Activated CD8-positive, alpha-beta memory T cell treated with anti-CD3 and anti-CD28 coated beads for 48 hours (primary cell): ENCODE results near the gene TMPRSS5.
A peak's percentile ranks its signal among the peaks of the same experiment; 100 is the strongest.
"Not testable (repeated sequence)": the region's sequence is repeated elsewhere in the genome, so short reads cannot be mapped to it uniquely, and the experiment has no call there.

Experiments
- DNase-seq, 3 experiments: peaks; one replicate each; pipeline ENCODE4 v3.0.0-alpha.2; 2020; ENCODE audit warnings: low read depth in 2 of 3, low spot score in 2 of 3

Gene TMPRSS5

DNA sequence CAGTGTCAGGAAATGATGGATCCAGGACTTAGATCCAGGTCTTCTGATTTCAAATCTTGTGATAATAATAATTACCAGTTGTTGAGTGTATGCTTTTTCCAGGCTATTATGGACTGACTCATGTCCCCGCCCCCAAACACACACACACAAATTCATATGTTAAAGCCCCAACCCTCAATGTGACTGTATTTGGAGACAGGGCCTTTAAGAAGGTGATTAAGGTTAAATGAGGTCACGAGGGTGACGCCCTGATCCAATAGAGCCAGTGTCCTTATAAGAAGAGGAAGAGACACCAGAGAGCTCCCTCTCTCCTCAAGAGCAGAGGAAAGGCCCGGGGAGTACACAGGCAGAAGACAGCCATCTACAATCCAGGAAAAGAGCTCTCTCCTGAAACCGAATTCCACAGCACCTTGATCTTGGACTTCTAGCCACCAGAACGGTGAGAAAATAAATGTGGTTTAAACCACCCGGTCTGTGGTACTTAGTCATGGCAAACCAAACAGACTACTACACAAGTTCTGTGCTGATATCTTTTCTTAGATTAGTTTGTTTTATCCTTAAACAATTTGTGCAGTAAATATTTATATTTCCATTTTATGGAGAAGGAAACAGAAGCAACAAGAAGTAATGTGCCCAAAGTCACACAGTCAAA, 8.2 kb downstream of the TMPRSS5 start:
- DNase-seq = no peak

DNA sequence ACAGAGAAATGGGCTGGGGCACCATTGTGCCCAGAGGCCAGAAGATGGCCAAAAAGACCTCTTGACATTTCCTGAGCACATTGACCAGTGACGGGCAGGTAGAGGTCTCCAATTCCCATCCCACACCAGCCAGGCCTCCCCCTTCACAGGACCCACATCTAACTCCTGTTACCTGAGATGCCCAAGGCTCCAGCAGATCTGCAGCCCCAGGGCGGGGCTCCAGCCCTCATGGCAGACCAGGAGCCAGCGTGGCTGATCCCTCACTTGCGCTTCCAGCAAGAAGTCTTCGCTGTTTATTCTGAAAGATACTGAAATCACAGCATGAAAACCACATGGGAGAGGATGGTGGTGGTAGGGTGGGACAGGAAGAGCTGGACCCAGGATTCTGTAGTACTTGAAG, 9.0 kb downstream of the TMPRSS5 start:
- DNase-seq = no peak

DNA sequence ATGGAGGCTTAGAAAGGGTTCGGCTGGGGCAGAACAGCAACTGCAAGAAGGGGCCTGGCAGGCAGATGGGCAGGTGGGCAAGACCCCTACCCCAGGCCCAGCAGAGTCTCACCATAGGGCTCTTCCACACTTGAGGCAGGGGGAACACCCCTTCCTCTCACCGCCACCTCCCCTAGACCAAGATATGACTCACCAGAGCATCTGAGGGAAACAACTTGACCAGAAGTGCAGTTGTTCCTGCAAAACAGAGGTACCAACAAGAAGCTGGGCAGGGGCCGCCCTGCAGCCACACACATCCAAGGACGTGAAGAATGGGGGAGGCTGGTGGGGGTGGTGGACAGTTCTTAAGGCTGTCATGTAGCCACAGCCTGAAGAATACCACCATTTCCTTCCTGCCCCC, 10.9 kb downstream of the TMPRSS5 start:
- no peak for DNase-seq

DNA sequence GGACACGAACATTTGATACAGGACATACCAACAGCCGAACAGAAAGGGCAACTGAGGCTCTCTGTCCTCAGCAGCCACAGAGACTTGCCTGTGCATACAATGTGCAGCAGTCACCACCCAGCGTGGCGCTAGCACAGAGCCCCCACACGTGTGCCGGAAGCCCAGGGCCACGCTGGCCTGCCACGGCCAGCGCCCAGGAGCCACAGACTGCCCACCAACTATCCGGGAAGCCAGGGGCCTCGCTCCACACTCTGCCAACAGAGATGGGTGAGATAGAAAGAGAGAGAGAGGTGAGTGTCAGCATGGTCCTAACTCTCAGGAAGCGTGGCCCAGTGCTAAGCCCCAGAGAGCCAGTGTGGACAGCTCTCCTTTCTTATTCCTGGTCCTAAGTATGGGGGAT, 11.7 kb downstream of the TMPRSS5 start:
- no peak for DNase-seq

DNA sequence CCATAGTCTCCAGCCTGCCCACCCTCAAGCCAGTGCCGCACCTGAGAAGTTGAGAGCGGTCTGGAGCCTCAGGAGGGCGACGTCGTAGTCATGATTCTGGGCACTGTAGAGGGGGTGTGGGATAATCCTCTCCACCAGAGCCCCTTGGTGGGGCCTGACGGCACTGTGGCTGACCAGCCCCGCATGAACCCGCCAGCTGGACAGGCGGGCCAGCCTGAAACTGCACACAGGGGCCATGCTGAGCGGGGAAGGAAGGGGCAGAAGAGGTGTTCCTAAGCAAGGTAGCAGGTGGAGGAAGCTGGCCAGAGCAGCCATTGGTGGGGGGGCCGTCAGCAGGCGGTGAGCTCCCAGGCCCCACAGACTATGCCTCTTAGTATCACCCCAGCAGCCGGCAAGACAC, 13.1 kb downstream of the TMPRSS5 start:
- DNase-seq = no peak

DNA sequence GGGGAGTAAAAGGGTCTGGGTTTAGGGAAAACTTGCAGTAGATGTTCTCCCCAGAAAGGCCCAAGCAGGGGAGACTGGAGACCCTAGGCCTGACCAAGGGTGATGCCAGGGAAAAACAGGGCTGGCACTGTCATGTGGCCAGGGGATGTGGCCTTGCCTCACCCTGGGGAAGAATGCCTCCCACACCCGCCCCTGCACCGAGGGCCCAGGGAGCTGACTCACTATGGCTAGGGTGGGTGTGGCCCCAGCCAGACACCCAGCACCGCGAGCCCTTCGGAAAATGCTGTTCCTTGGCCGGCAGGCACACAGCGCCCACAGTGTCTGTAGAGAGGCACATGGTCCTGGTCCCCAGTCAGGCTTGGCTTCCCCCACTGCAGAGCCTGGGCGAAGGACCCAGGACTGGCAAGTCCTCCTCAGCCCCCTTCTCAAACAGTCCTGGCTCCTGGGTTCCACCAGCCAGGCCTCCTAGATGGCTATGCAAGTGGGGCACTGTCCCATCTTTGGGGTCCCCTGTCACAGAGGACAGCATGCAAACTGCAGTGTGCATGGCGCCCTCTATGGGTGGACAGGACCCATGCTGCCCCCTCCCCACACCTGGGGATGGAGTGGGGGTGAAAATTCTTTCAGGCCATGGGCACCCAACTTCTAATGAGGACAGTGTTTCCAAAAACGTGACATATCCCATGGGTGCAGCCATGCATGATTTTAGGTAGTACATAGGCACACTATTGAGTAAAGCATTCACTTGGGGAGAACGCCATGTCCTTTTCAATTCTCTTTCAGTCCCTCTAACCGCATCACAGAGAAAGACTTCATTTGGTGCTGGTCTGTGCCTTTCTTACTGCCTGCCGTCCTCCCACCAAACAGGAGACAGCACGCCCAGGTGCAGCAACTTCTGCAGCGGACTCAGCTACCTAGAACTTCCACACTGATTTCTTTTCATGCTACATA, 15.2 kb downstream of the TMPRSS5 start:
- DNase-seq = no peak

DNA sequence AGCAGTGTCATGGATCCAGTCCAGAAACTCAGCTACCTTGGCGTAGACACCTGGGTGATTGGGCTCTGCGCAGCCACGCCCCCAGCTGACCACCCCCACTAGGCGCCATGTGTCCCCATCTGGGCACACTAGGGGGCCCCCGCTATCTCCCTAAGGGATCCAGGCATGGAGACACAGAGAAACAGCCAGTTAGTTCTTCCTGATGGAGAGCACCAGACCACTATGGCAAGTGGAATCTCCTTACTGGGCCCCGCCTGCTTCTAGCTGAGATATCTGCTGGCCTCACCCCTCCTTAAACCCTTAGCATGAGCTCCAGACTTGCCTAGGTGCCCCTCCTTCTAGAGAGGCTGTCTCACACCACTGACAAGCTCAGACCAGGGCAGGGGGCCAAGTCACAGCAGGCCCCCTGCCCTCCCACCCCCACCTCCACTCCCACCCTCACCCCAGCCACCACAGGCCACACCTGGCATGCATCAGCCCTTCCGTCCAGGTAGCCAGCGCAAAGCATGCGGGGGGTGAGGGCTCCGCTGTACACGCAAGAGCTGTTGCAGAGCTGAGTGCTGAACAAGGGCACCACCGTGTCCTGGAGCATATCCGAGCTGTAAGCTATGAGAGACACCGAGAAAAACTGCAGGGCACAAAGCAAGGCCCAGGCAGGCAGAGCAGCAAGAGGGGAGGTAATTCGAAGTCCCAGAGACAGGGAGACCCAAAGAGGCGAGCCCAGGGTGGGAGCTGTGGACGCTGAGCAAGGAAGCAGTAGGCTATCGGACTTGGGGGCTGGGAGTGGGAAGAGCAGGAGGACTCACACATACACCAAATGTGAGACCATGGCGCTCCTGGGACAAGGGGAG, 16.1 kb downstream of the TMPRSS5 start:
- DNase-seq = no peak

DNA sequence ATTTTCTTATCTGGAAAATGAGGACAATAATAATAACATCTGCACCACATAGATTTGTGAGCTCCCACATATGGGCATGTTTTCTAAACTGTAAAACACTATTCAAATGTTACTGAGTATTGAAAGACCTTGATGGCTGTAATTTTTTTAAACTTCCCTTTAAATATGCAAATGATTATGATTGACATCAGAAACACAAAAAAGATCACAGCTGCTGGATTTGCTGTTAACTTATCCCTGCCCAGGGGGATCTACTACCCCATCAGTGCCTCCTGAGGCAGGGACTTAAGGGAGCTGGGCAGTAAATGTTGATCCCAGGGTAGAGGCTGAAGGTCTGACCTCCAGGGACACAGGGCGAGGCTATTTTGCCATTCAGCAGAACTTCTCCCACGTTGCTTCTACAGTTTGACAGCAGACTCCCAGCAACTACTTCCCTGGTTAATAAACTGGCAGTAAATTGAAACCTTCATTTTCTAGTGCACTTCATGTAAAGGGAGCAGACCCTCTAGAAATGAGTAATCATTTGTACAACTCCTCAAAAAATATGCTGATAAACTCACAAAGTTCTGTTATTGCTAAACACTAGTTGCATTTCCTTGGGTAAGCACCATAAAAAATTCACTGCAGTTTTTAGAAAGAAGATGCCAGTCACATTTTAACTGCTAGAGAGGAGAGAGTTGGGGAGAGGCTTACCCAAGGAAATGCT, 20.3 kb downstream of the TMPRSS5 start:
- DNase-seq = no peak

DNA sequence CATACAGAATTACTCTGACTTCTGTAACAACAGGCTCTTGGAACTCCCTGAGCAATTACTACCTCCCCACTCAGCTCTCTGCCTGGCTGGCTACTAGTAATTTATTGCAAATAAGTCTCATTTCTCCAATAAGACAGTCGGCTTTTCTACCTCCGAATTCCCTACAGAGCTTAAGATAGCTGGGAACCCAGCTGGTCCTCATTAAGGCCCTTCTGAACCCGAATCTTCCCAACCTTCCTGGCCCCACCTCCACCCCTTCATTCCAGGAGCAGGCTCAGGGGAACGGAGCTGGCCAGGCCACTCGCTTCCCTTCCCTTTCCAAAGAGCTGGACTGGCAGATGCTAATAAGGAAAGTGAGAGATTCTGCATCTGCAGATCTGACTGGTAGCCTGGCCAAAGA, 21.6 kb downstream of the TMPRSS5 start:
- no peak for DNase-seq

DNA sequence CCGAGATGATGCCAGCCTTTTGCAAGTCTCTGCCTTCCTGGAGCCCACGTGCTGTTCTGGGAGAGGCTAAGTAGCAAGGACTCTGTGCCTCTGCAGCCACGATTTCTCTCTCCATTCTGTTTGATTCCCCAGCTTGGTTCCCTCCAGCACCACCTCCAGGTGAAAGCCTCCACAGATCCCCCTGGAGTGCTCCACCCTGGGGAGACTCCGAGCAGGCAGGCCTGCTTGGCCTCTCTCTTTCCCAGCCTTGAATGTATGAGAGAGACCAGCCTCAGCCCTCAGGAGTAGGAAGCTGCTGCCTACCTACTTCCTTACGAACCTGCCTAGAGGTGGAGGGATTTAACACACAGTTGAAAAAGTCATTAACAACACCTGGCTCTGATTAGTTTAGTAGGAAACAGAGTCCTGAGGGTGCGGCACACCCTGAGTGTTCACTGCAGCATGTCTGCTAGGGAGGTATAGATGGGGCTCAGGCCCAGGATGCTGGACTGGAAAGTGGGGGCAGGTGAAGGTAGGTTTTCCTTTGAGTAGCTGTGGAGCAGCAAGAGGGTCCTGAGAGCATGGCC, 22.5 kb downstream of the TMPRSS5 start:
- DNase-seq = no peak

DNA sequence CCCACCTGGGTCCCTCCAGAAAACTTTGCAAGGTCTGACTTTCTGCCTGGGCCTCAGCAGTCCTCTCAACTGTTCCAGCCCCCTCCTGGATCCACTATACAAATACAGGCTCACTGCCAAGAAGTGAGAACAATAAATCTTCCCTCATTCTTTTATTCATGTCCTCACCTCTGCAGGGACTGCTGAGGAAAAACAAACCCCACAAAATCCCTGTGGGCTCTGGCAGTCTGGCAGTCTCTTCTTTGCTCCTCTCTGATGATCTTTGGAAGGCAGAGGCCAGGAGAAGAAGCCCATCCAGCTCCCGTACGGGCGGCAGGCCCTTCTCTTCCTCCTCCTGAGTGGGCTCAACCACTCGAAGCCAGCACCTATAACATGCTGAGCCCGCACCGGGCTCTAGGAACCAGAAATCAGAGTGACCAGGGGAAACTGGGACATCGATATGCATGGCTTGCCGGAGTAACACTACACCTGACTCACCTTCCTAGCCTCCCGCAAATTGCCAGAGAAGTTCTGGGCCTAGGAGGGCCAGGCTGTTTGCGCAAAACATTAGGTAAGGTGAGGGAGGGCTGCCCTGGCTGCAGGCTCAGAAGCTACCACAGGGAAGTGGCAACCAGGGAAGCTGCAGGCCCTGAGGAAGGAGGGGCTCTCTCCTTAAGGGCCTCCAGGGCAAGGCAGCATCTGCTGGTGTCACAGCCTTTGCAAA, 24.2 kb downstream of the TMPRSS5 start:
- no peak for DNase-seq

DNA sequence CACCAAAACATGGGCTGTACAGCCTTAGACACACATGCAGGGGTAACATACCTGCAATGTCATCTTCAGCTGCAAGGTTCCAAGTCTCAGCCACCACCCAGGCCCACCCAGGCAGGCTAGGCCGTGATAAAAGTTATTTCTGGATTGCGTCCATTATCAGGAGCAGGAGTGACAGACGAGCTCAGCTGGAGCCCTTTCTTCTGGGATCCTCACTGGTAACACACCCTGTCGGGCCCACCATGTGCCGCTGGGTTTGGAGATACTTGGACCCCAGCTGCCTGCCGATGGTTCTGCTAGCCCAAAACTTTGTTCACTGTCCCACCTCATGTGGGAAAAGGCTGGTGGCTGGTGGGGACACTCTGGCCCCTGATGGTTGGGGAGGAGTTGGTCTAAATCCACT, 24.8 kb downstream of the TMPRSS5 start:
- DNase-seq = no peak

DNA sequence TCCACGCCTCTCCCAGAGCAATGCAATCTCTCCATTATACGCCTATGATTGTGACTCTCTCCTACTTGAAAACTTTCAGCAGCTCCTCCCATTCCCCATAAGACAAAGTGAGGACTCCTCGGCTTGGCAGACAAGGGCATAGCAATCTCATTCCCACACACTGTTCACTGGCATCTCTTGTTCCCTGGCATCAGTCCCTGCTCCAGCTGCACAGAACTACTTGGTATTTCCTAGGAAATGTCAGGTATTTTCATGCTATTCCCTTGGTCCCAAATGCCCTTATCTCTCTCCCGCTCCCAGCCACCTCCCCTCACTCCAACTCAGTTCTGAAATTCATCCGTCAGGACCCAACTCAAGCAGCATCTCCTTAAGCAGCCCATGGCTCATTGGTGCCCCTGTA, 28.4 kb downstream of the TMPRSS5 start:
- no peak for DNase-seq

DNA sequence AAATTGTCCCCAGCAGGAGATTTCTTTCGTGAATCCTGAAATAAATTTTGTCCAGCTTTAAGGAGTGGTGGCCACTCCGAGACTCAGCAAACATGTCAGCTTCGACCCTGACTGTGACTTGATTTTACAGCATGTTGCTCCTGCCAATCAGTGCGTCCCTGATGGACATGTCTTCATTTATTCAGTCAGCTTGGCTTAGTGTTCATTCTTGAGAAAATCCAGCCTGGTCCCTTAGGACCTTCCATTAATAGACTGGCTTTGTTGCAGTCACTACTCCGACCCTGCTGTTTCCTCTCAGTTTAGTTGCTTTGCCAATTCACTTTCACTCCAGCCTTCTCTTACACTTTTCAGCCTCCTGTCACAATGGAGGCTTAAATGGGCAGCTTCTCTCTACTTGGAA, 30.5 kb downstream of the TMPRSS5 start:
- DNase-seq = no peak

DNA sequence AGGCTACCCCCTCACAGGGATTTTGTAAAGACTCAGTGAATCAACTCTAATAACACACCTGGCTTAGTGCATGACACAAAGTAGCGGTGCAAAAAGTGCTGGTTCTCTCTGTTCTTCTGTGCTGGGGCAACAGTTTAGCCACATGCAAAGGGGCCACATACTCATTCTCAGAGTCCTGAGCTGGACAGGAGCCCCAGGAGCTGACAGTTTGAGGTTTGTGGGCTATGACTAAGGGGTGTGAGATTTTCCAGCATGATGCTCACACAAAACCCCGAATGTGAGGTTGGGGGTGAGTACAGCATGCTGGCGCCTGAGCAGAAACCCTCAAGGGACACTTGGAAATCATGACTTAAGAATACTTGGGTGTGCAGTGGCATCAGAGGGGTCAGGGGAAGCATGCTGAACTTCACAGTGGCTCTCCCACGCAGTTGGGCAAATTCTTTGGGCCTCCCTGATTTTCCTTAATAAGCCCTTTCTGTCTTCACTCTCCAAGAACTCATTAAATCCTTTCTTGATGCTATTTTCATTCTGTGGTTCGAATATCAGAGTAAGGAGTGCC, 31.0 kb downstream of the TMPRSS5 start:
- peak in 2 of 3 experiments; percentile 8 to 10 for DNase-seq

DNA sequence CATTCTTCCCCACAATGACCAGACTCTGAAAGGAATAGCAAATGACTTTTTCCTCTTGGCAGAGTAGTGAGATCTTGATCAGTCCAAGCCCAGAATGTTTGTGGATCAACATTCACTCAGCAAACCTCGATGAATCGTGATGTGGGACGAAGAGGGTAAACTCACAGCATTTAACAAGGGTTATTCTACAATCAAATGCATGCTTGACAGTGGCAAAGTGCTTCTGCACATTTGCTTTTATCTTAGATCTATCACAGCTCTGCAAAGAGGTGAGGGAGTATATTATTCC, 31.8 kb downstream of the TMPRSS5 start:
- no peak for DNase-seq

DNA sequence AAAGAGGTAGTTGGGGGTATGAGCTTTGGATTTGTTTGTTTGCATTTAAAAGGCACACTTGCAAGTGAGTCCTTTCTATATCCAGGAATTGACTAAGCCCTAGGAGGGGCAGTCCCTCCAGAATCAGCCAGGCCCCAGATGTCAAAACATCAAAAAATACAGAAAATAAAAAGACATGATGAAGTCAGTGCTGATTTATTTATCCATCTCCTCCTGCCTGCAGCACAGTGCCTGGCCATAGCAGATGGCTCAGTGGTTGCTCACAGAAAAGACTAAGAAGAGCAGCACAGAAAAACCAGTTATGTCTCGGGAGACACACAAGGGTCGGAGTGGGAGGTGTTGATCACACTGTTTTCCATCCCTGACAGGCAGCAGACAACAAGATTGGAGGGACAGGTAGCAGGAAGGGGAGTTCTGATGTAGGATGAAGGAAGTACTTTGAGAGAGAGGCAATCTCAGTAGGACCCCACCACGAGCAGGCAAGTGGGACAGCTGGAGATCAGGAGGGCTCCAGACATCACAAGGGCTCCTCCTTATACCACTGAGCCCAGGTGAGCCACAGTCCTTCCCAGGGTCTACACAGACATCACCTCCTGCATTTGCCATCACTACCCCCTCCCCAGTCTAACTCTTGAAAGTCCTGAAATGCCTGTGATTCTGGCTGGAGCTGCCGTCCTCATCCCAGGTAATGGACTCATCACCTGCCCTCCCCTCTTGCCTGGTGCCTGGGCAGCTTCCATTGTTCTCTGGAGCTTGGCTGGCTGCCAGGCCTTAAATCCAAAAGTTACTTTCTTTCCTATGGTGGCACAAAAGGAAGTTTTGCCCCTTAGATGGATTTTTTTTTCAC, 32.3 kb downstream of the TMPRSS5 start:
- no peak for DNase-seq

DNA sequence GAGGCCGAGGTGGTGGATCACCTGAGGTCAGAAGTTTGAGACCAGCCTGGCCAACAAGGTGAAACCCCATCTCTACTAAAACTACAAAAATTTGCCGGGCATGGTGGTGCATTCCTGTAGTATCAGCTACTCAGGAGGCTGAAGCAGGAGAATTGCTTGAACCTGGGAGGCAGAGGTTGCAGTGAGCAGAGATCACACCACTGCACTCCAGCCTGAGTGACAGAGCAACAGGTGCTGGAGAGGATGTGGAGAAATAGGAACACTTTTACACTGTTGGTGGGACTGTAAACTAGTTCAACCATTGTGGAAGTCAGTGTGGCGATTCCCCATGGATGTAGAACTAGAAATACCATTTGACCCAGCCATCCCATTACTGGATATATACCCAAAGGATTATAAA, 34.2 kb downstream of the TMPRSS5 start:
- DNase-seq = not testable (repeated sequence)

DNA sequence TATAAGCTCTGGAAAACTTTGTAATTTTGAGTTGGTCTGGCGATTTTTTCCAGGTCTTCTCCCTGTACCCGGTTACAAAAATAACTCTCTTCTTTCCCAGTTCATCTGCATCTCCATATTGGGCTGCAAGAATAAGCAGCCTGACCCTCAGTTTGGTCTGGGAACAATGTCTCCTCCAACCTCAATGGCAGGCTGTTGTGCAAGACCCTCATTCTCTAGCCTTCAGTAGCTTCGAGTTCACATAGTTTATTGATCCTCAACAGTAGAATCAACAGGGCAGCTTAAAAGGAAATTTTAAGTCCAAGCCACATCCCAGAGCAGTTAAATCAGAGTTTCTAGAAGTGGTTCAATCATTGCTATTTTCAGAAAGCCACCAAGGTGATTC, 35.3 kb downstream of the TMPRSS5 start:
- no peak for DNase-seq
